Measurements from ENCODE around the gene CAMLG. TPM values are rescaled to one million over a fixed set of nuclear protein-coding genes. Genes with fewer than 3 reads are reported as not detected.

Gene CAMLG
- total RNA-seq, 2 donors from 2014 or later: 18.4 to 24.4 TPM

GRCh38 chr5:134793111-134793510 lies 54.8 kb downstream of the CAMLG start:
- no peaks in the 10 kb centered on the region for H3K27me3 ChIP-seq (replicated peaks; ENCODE audit: insufficient read depth)
- peaks cover 53% of the 10 kb centered on the region for H3K36me3 ChIP-seq
- TF ChIP-seq CTCF (IDR thresholded peaks at IDR 0.05): no peak
- ATAC-seq (ENCODE audit: insufficient number of reproducible peaks, low FRiP score, low read depth) (no peak), DNase-seq (ENCODE audit: low spot score) (no peak)
- H3K27ac ChIP-seq: no peak overlapping the region
- H3K9me3 ChIP-seq: no peaks in the 10 kb centered on the region
- H3K4me3 ChIP-seq: no peak overlapping the region
- H3K4me1 ChIP-seq (ENCODE audit: control insufficient read depth in 1 of 2, low read depth in 2 of 2): no peaks in the 10 kb centered on the region

DNA sequence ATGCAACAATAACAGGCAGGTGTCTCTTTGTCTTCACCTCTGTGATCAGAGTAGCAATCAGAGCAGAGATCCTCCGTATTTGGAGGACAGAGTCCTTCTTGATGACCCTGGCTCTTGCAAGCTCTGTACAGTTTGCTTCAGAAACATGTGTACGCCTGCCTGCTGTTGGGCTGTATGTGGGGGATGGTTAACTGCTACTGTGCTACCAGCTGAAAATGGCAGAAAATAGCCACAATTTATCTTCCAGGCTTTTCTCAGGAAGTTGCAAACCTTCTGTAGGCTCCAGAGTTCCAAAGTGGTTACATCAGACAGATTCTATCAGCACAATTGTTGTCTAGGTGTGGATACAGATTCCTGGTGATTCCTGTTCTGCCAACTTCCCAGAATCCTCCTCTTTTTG lies 55.7 kb downstream of the CAMLG start:
- ATAC-seq (ENCODE audit: insufficient number of reproducible peaks, low FRiP score, low read depth): no peak
- peaks cover 58% of the 10 kb centered on the region for H3K36me3 ChIP-seq
- no peak overlapping the region for H3K4me3 ChIP-seq
- no peak for DNase-seq (ENCODE audit: low spot score)
- no peak for TF ChIP-seq CTCF (IDR thresholded peaks at IDR 0.05)
- no peaks in the 10 kb centered on the region for H3K9me3 ChIP-seq
- H3K27ac ChIP-seq: no peak overlapping the region
- H3K4me1 ChIP-seq (ENCODE audit: control insufficient read depth in 1 of 2, low read depth in 2 of 2): no peaks in the 10 kb centered on the region
- H3K27me3 ChIP-seq (replicated peaks; ENCODE audit: insufficient read depth): no peaks in the 10 kb centered on the region

- DNase-seq (ENCODE audit: low spot score) (no peak), ATAC-seq (ENCODE audit: insufficient number of reproducible peaks, low FRiP score, low read depth) (no peak)
- Histone ChIP-seq H3K27me3 (replicated peaks; ENCODE audit: insufficient read depth) (no peaks in the 10 kb centered on the region), H3K4me1 (ENCODE audit: control insufficient read depth in 1 of 2, low read depth in 2 of 2) (no peaks in the 10 kb centered on the region), H3K27ac (no peak overlapping the region), H3K9me3 (no peaks in the 10 kb centered on the region), H3K36me3 (peaks cover 55% of the 10 kb centered on the region), H3K4me3 (no peak overlapping the region)
- TF ChIP-seq CTCF (IDR thresholded peaks at IDR 0.05): no peak
Measured at GRCh38 chr5:134794819-134795218, 56.5 kb downstream of the CAMLG start.

DNA sequence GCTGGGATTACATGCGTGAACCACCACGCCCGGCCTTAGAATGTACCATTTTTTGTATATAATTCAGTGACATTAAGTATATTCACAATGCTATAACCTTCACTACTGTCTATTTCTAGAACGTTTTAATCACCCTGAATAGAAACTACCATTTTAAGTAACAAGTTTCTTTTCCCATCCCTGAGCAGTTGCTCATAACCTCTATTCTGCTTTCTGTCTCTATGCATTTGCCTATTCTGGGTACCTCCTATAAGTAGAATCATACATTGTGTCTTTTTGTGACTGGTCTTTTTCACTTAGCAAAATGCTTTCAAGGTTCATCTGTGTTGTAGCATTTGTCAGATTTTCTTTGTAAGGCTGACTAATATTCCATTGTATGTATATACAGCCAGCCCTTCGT lies 60.1 kb downstream of the CAMLG start:
- Histone ChIP-seq H3K27ac (no peak overlapping the region), H3K9me3 (no peaks in the 10 kb centered on the region), H3K4me1 (ENCODE audit: control insufficient read depth in 1 of 2, low read depth in 2 of 2) (no peaks in the 10 kb centered on the region), H3K4me3 (no peak overlapping the region), H3K27me3 (replicated peaks; ENCODE audit: insufficient read depth) (no peaks in the 10 kb centered on the region), H3K36me3 (peaks cover 39% of the 10 kb centered on the region)
- no peak for TF ChIP-seq CTCF (IDR thresholded peaks at IDR 0.05)
- ATAC-seq (ENCODE audit: insufficient number of reproducible peaks, low FRiP score, low read depth) (no peak), DNase-seq (ENCODE audit: low spot score) (no peak)

Other genes starting within 250 kb of the CAMLG start
- gene JADE2, start 212.9 kb upstream of the CAMLG start, total RNA-seq: 10 to 100 TPM; 54.0 to 81.3 TPM
- gene SAR1B, start 105.7 kb upstream of the CAMLG start, total RNA-seq: 10 to 100 TPM; 53.7 to 57.4 TPM
- 10 to 100 TPM; 28.2 to 32.9 TPM for gene SEC24A, start 89.8 kb upstream of the CAMLG start, total RNA-seq
- 10 to 100 TPM; 27.1 to 59.2 TPM for gene DDX46, start 20.2 kb downstream of the CAMLG start, total RNA-seq
- gene C5orf24, start 107.4 kb downstream of the CAMLG start, total RNA-seq: 10 to 100 TPM; 63.8 to 71.0 TPM
- gene TXNDC15, start 135.8 kb downstream of the CAMLG start, total RNA-seq: 100 to 1,000 TPM in 1 of 2 donors, 10 to 100 TPM in 1; 91.2 to 181 TPM
- 10 to 100 TPM in 1 of 2 donors, 1 to 10 TPM in 1; 6.9 to 10.4 TPM for gene PCBD2, start 166.6 kb downstream of the CAMLG start, total RNA-seq
- not detected for gene CATSPER3, start 229.4 kb downstream of the CAMLG start, total RNA-seq